Dedifferentiated amniotic fluid mesenchymal stem cell (primary cell): ENCODE data around the gene SERGEF.

ENCODE experiments used
- DNase-seq: peaks from one replicate; pipeline ENCODE4 v3.0.0-alpha.2; 2016; ENCODE audit errors: extremely low spot score

The SERGEF gene

DNA sequence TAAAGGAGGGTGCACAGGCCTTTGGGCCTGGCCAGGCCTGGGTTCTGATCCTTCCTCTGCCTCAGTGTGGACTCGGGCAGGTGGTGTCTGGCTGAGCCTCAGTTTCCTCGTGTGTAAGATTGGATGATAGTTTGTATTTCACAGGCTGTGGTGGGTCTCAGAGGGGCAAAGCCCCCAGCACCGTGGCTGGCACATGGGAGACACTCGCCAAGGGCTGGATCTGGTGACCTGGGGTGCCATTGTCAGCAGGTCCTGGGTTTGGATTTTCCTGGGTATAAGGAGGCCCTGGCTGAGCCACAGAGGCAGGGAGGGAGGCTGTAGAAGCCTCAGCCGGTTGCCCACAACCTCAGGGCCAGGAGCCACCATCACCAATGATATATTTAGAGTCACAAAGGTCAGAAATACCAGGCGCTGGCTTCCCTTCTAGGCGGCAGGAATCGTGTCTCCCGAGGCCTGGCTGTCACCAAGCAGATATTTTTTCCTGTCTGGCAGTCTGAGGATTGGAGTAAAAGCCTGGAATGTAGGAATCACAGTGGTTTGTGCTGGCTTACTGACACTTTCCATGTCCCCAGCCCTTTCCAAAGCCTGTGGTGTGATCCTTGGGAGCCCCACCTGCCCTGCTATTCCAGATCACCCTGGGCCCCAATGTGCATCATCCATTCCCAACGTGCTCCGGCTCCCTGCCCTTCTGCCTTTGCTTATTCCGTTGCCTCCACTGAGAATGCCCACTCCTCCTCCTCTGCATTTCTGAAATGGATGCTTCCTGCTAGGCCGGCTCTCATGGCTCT lies 262.6 kb downstream of the SERGEF start:
- DNase-seq: no peak

DNA sequence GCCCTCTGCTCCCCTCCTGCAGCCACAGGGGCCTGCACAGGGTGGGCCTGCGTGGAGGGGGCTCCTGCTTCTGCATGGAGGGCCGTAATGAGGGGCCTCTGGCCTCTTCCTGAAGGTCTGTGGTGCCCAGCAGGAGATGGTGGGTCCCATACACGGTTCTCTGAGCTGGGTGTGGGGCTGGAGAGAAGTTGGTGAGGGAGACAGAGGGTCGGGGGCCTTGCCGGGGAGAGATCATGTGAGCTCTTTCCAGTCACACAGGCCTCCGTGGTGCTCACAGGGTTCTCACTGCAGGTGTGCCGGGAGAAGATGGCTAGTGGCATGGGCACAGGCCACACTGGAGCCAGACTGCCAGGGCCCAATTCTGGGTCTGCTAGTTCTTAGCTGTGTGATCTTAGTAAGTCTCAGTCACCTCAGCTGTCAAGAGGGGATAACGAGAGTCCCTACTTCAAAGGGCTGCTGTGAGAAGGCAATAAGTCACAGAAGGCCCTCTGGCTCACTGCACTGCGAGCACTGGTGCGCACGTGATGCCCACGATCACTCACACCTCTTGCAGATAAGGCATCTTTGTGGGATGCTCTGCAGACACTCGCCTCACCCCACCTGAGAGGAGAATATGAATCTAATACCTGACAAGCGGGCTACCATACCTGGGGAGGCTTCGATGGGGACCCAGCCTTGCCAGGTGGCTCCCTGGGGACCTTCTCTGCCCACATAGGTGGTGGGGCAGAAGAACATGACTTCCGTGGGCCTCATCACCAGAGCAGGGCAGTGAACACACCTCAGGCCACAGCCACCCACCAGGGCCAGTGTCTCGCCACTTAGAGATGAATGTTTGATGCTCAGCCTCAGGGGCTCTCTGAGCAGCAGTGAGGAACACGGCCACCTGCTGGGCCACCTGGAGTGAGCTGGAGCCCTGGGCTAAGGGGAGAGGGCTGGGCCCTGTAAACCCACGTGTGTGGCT lies 263.8 kb downstream of the SERGEF start:
- no peak for DNase-seq

DNA sequence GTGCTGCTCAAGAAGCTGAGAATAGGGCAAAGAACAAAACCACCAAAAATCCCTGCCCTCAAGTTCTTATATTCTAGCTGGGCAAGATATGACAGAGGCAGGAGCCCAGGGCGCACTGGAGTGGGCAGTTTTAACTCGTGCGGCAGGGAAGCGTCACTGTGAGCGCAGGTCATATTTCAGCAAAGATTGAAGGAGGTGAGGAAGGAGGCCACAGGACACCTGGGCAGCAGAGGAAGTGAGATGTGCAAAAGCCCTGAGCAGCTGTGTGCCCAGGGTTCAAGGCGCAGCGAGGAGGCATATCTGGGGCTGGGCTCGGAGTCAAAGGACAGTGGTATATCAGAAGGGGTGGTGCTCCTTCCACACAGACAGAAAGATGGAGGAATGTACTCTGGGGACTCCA lies 264.8 kb downstream of the SERGEF start:
- no peak for DNase-seq

DNA sequence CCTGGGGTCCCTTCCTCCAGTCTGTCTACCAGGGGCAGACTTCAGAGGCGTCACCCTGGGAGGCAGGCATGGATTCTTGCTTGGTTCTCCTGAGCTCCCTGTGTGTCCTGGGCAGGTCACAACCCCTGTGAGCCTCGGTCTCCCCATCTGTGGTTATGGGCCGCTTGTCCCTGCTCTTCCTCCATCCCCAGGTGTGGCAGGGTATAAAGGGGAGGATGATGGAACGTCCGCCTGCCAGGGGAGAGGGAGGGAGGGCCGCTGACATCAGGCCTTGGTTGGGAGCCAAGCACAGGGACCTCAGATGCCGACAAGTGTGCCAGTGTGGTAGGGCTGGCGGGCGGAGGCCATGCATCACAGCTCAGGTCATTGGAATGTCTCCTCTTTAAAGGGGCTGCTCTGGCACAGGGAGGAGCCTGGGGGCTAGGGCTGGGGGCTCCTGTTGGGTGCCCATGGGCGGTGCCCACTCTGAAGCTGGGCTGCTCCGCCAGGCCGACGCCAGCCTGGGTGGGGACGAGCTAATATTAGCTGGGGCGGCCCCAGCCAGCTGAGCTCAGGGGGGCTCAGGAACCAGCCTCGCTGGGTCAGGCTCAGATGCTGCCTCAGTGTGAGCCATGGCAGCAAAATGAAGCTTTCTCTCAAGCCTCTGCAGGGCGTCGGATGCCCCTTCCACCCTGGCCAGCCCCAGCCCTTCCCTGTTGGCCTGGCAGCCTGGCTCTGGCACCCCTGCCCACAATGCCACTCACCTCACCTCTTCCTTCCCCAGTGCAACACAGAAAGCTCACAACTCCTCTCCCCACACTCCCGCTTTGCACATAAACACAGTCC lies 265.5 kb downstream of the SERGEF start:
- DNase-seq: no peak

DNA sequence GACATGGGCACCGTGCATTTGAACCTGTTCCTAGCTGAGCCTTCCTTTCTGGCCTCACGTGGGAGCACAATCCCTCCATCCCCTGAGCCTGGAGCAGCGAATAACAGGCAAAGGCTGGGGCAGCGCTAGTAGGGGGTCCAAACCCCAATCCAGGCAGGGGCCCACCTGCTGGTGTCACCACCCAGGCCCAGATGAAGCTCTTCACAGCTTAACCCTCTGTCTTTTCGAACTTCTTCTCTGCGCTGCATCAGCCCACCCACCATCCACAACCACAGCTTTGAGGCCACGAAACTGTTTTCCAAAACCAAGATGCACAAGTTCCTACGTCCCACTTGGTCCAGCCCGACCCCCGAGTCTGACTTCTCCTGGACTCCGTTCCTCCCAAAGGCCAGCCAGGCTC lies 266.8 kb downstream of the SERGEF start:
- no peak for DNase-seq

DNA sequence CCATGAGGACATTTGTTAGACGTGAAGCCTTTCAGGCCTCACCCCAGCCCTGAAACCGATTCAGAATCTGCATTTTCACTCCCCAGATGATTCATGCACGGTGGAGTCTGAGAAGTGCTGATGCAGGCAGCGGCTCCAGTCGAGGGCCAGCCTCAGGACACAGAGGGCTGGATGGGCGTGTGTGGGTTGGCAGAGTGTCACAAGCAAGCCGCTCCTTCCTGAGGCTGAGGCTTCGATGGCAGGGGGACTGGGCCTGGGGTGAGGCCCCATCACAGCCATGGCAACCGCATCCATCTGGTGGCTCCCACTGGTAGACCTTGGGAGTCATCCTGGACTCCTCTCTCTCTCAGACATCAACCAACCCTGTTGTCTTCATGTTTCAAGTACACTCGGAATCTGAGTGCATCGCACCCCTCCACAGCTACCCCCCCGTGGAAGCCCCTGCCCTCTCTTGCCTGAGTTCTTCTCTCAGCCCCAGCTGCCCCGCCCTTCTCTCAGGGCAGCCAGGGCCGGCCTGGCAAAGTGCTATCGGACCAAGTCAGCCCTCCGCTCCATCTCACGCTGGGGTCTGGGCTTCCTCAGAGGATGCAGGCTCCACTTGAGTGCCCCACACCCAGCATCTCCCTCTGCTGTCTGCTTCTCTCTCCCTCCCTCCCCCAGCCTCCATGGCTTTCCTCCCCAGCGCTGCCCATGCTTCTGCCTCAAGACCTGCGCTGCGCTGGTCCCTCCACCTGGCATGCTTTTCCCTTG lies 267.6 kb downstream of the SERGEF start:
- no peak for DNase-seq

DNA sequence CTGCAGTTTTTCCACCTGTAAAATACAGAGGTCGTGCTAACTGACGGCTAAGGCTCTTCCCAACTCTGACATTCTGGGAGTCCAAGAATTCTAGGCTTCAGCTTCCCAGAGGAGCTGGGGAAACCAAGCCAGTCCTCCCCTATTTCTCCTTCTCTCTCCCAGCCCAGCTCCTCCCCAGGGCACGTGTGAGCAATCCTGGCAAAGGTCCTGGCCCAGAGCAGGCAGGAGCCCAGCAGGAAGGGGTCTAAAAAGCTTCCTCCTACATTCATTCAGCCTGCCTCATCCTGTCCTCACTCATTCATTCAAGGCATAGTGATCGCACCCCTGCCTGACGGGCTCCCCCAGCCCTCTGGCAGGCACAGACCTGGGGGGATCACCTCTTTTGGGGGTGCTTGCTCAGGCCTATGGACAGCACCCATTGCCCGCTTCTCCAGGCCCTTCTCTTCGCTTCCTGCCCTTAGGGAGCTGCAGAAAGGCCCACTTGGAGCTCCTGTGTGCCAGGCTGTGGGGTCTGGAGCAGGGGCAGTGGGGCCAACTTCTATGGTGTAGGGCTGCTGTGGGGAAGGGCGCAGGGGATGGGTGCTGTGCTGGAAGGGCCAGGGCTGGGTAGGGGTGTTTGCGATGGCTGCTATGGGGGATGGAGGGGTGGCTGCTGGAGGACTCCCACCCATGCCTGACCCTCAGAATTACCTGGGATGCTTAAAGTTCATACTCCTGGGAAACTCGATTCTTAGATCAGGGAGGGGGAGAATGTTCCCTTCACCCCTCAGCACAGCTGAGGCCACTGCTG lies 268.5 kb downstream of the SERGEF start:
- no peak for DNase-seq

DNA sequence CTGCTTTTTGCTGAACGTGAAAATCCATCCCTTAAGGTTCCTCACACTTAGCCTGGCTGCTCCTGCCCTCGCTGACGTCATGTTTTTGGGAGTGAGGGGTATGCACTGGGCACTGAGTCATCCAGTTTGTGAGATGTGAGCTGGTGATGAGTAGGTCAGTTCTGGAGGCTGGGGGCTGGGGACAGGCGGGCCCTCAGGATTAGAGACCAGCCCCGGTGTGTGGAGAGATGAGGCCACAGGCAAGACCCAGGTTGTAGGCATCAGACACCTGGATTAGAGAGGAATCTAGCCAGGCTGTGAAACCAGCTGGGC lies 269.1 kb downstream of the SERGEF start:
- DNase-seq: no peak

DNA sequence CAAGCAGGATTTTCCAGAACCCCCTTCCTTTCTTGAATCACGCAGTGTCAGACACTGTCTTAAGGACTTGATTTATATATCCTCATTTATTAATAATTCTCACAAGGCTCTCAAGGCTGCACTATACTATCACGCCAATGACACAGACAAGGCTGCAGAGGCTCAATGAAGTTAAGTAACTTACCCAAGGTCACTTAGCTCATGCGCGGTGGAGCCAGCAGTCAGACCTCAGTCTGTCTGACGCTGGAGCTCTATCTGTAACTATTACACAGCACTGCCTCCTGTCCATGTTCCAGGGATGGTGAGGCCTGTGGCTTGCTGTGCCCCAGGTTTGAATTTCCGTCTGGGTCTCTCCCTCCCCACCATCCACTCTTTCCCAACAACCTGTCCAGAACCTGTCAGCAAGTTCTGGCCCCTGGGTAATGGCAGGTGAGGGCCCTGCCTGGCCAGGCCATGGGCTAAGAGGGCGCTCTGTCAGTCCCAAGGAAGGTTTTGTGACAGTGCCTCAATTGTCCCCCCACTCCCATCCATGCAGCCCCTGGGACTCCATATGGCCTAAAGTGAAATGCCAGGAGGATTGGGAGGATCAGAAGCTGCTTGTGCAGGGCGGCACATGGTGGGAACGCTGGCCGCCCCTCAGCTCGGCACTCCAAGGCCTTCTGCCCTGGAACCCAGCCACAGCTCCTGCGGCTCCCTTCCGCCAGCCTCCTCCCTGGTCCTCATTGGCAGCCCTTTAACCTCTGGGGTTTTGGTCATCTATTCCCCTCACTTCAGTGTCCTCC lies 269.6 kb downstream of the SERGEF start:
- no peak for DNase-seq

DNA sequence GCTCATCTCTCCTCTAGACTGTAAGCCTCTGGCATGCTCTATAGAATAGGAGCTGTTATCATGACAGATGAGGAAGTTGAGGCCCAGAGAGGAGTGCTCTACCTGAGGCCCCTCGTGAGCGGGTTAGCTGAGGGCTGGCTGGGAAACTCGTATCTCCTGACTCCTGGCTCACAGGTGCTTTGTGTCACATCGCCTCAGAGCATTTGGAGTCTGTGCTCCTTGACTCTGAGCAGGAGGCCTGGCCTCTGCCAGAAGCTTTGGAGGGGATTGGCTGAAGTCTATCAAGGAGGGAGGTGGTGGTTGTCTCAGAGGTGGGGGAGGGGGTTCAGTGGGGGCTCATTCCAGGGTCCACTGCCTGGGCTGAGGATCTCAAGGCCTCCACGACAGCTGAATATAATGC lies 270.8 kb downstream of the SERGEF start:
- DNase-seq: no peak

DNA sequence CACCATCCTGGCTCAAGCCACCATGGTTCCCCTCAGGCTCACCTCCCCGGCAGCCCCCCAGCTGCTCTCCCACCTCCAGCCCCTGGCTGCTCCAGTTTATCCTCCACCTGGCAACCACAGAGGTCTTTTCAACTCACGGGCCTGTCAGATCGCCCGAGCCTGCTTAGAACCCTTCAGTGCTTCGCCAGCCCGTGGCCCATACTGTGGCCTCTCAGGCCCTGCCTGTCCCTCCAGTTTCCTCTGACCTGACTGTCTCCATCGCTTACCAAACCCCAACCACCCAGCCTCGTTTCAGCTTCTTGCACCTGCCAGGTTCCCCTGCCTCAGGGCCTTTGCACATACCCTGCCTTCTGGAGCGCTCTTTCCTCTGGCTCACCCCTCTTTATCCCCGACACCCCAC lies 271.4 kb downstream of the SERGEF start:
- no peak for DNase-seq

DNA sequence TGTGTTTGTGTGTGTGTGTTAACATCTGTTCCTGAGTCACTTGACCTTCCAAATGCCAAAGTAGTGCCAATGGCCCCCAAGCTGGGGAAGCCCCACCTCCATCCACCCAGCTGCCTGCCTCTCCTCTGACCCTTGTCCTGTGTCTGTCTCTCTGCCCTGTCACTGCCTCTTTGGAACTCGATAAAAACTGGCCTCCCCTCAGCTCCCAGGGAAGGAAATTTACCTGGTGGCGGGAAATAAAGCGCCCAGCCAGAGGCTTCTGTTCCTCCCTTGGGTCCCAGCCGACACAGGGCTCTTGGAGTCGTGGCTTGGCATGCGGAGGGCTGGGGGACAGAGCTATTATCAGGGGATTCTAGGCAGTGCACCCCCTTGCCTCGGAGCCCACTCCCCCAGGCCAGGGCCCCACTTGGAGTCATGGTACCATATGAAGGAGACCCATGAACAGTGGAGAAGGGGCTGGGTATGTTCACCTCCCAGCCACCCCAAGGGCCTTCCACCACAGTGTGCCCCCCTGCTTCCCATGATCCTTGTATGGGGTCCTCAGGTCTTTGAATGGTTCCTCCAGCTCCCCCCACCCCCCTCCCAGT lies 272.1 kb downstream of the SERGEF start:
- DNase-seq: no peak

DNA sequence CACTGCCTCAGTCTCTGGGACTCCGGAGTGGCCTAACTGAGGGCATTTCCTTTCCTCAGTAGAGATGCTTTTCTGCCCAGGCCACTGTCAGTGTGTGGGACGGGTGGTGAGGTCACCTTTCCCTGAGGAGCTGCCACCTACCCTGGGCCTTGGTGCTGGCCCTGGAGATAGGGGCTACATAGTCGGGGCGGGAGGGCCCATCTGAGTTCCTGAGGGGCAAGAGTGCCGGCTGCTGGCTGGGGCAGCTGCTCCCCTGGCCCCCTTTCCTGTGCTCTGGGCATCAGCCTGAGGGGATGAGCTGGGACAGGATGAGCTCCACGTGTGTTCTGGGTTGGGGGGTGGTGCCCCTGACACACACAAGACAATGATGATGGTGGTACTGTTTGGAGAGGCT lies 272.9 kb downstream of the SERGEF start:
- DNase-seq: no peak

DNA sequence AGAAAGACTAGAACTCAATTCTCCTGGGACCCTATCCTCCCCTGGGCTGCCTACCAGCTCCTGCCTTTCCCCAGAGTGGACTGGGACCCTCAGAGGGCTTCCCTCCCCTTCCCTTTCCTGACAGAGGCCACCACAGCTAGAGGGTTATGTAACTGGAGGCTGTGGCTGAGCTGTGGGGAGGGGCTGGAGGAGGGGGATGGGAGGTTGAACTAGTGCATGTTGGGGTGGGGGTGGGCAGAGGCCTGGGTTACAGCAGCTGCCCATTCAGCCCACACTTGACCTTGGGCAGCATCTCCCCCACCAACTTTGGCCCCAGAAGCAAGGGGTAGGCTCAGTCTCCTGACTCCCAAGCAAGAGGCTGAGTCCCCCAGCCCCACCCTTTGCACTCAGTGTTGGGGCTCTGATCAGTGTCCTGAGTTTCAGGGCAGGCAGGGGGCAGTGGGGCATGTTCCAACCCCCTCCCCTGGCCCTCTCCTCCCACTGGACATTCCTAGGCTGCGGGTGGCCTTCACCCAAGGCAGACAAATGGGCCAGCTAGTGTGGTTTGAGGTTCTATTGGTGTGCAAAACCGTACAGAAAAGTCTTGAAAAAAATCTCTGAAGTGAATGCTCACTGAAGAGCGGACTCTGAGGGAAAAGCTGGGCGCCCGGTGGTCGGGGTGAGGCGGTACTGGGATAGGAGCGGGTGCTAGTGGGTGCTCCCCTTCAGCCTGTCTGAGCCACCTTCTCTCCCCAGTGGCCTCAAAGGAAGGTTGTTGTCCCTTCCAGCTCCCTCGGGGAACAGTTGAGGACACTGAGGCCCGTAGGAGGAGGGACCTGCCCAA lies 274.5 kb downstream of the SERGEF start:
- no peak for DNase-seq
